Parathyroid adenoma (tissue), 2 donors: ENCODE results near the gene GRIN3A.

Experiments used
- H2AFZ ChIP-seq: fragments of 300-600 bp; sonication (generic); one replicate; pipeline ENCODE4 v1.7.0; 2017; ENCODE audit warnings: antibody characterized with exemption, mild to moderate bottlenecking
- H3K27ac ChIP-seq: fragments of 300-600 bp; sonication (generic); one replicate; pipeline ENCODE4 v1.7.0; 2017
- H3K27me3 ChIP-seq: fragments of 300-600 bp; sonication (generic); one replicate; pipeline ENCODE4 v1.7.0; 2017; ENCODE audit warnings: low read length; ENCODE audit not compliant: control insufficient read depth, insufficient read depth
- H3K36me3 ChIP-seq: fragments of 300-600 bp; sonication (generic); one replicate; pipeline ENCODE4 v1.7.0; 2017; ENCODE audit warnings: low read length; ENCODE audit not compliant: control insufficient read depth, insufficient read depth
- H3K4me1 ChIP-seq: fragments of 300-600 bp; sonication (generic); one replicate; pipeline ENCODE4 v1.7.0; 2017; ENCODE audit warnings: control low read depth
- H3K4me2 ChIP-seq: fragments of 300-600 bp; sonication (generic); one replicate; pipeline ENCODE4 v1.7.0; 2017; ENCODE audit warnings: low read length
- H3K4me3 ChIP-seq: fragments of 300-600 bp; sonication (generic); one replicate; pipeline ENCODE4 v1.7.0; 2017; ENCODE audit warnings: low read depth, low read length
- H3K79me2 ChIP-seq: fragments of 300-600 bp; sonication (generic); one replicate; pipeline ENCODE4 v1.7.0; 2017; ENCODE audit warnings: control low read depth
- H3K9ac ChIP-seq: fragments of 300-600 bp; sonication (generic); one replicate; pipeline ENCODE4 v1.7.0; 2017; ENCODE audit warnings: mild to moderate bottlenecking
- H3K9me3 ChIP-seq: fragments of 300-600 bp; sonication (generic); one replicate; pipeline ENCODE4 v1.7.0; 2017; ENCODE audit warnings: low read length; ENCODE audit not compliant: control insufficient read depth
- TF ChIP-seq, protein P1 (sequence below): fragments of 300-600 bp; sonication (generic); IDR thresholded peaks from one replicate; pipeline ENCODE4 v1.7.0; 2017; ENCODE audit warnings: antibody characterized with exemption, mild to moderate bottlenecking
- donor health status: primary hyperparathyroidism.

The GRIN3A gene

DNA sequence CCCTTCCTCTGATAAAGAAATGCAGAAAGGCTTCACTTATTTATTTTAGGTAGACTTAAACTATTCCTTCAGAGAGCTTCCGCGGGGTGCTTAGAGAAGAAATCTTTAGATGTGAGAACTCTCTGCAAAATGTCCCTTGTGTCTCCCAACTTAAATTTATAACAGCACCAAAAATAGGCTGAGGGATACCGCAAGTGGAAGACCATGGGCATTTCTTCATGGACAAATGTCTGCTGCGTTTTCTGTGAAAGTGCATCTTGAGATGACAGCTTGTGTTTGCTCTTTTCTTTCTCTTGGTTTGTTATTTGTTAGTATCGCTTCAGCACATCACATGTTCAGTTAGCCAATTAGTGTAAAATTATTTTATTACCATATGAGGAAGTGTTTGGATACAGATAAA is 15.3 kb upstream of the GRIN3A start:
- no peaks in the 10 kb centered on the region for H3K27me3 ChIP-seq
- H3K27ac ChIP-seq = no peak overlapping the region
- no peak overlapping the region for H3K9ac ChIP-seq
- no peaks in the 10 kb centered on the region for H3K4me1 ChIP-seq
- TF ChIP-seq, protein P1, sequence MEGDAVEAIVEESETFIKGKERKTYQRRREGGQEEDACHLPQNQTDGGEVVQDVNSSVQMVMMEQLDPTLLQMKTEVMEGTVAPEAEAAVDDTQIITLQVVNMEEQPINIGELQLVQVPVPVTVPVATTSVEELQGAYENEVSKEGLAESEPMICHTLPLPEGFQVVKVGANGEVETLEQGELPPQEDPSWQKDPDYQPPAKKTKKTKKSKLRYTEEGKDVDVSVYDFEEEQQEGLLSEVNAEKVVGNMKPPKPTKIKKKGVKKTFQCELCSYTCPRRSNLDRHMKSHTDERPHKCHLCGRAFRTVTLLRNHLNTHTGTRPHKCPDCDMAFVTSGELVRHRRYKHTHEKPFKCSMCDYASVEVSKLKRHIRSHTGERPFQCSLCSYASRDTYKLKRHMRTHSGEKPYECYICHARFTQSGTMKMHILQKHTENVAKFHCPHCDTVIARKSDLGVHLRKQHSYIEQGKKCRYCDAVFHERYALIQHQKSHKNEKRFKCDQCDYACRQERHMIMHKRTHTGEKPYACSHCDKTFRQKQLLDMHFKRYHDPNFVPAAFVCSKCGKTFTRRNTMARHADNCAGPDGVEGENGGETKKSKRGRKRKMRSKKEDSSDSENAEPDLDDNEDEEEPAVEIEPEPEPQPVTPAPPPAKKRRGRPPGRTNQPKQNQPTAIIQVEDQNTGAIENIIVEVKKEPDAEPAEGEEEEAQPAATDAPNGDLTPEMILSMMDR = no peak
- no peak overlapping the region for H3K4me2 ChIP-seq
- no peak overlapping the region for H3K4me3 ChIP-seq
- H2AFZ ChIP-seq = no peak overlapping the region
- no peaks in the 10 kb centered on the region for H3K9me3 ChIP-seq
- H3K79me2 ChIP-seq = no peaks in the 10 kb centered on the region
- no peaks in the 10 kb centered on the region for H3K36me3 ChIP-seq

DNA sequence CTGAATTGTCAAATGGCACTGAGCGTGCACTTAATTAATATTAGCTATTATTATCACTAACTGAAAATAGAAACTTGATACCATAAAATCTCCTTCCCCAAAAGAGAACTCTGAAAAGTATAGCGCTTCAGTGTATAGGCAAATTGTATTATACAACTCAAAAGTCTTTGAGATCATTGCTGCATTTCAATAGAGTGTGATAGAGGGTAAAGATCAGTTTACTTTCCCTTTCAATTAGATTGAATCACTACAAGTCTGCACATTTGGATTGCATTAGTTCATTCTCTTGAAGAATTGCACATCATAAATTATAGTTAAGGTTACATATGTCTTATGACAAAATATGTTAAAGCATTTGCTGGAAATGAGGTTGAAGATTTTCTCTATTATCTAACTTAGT is 13.4 kb upstream of the GRIN3A start:
- H3K4me2 ChIP-seq = no peak overlapping the region
- H3K79me2 ChIP-seq = no peaks in the 10 kb centered on the region
- TF ChIP-seq, protein P1 = no peak
- H3K4me1 ChIP-seq = no peaks in the 10 kb centered on the region
- H3K27me3 ChIP-seq = no peaks in the 10 kb centered on the region
- H3K4me3 ChIP-seq = no peak overlapping the region
- H2AFZ ChIP-seq = no peak overlapping the region
- no peaks in the 10 kb centered on the region for H3K36me3 ChIP-seq
- H3K9me3 ChIP-seq = no peaks in the 10 kb centered on the region
- H3K9ac ChIP-seq = no peak overlapping the region
- no peak overlapping the region for H3K27ac ChIP-seq

DNA sequence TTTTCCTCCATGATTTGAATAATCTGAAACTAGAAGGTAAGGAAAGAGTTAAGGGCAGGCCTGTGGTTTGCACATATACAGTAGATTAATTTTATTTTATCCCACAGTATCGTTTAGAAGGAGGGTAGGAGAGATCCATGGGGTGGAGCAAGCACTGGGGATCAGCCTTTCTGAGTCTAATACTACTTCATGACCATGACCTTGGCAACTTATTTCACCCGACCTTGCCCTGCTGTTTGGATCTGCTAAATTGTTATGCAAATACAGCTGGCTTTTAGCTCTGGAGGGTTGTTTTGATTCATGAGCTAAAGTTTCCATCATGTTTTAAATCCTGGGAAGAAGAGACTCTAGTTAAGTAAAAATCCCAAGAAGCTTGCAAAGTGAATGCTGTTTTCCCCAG is 864 bp upstream of the GRIN3A start:
- TF ChIP-seq, protein P1 = no peak
- no peaks in the 10 kb centered on the region for H3K4me1 ChIP-seq
- H3K4me2 ChIP-seq = no peak overlapping the region
- H3K4me3 ChIP-seq = no peak overlapping the region
- H3K27ac ChIP-seq = no peak overlapping the region
- H3K9me3 ChIP-seq = no peaks in the 10 kb centered on the region
- H3K36me3 ChIP-seq = no peaks in the 10 kb centered on the region
- no peaks in the 10 kb centered on the region for H3K79me2 ChIP-seq
- H3K9ac ChIP-seq = no peak overlapping the region
- H3K27me3 ChIP-seq = peaks cover 6% of the 10 kb centered on the region
- H2AFZ ChIP-seq = no peak overlapping the region

DNA sequence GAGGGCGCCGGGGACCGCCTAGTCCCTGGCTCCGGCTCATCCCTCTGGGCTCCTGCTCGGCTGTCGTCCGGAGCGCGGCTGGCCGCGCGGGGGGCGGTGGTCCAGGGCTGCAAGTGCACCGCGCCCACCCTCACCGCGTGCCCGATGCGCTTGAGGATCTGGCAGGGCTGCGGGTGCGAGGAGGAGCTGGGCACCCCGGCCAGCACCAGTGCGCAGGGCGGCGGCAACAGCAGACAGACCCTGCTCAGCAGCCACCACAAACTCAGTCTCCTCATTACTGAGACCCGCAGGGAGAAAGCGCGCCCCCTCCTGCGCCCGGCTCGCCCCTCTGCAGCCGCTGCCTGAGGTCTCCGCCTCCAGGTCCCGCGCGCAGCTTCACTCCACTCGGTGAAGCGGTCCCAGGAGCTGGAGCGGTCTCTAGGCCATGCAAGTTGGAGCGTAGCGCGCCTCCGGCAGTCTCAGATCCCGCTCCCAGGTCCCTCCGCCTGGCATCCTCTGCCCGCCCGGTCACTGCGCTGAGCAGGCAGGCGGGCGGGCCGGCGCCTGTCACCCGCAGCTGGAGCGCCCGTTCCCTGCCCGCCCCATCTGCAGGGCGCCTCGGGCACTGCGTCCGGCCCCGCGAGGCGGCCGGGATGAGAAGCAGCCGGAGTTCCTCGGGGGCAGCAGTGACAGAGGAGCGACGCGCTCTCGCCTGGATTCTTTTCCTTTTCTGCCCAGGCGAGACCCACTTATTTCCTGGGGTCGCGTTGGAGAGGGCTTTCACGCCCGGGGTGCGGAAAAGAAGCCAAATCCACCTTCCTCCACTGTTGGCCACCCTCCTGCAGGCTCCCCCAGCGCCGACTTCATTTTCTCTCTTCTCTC is 512 bp downstream of the GRIN3A start:
- Histone ChIP-seq H3K4me3 (peak overlapping the region; percentile 39), H3K4me1 (no peaks in the 10 kb centered on the region), H3K27ac (no peak overlapping the region), H3K4me2 (peak overlapping the region; percentile 74), H3K79me2 (no peaks in the 10 kb centered on the region), H3K27me3 (peaks cover 6% of the 10 kb centered on the region), H3K36me3 (no peaks in the 10 kb centered on the region), H2AFZ (no peak overlapping the region), H3K9me3 (no peaks in the 10 kb centered on the region), H3K9ac (no peak overlapping the region)
- TF ChIP-seq, protein P1 = no peak
